C4-2B (cell line): ENCODE results near the gene MYO1G.

Source experiments
- CTCF ChIP-seq: fragments of 450-650 bp; conservative IDR thresholded peaks from 2 replicates; pipeline ENCODE4 v1.5.1; 2017; ENCODE audit warnings: mild to moderate bottlenecking
- ZFX ChIP-seq: fragments of 450-650 bp; IDR thresholded peaks from 2 replicates; pipeline ENCODE4 v1.6.1; 2017

GRCh38 chr7:45026013-45026412 is 47.2 kb upstream of the MYO1G start:
- TF ChIP-seq CTCF (no peak), ZFX (no peak)
